ENCODE results near the gene ANKRD61.

The ANKRD61 gene

DNA sequence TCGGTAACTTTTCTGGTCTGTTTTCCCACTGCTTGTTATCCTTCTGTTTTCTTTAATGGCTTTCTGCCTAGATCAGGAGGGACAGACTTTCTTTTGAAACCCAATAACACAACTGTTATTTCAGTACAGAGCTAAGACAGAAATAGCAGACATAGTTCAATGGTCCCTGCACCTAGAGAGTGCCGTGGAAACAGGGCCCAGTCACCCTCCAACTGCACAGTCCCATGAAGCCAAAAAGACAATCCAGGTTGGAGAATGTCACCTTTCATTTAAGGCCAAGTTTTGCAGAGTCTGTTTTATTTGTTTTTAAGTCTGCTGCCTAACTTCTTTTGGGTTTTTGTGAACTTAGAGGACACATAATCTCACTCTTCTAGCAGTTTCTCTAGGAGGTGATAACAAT, 19.6 kb upstream of the ANKRD61 start:
- Histone ChIP-seq H3K27ac (no peak overlapping the region), H3K36me3 (peaks cover 41% of the 10 kb centered on the region), H3K4me3 (ENCODE audit: low read depth, low read length) (no peak overlapping the region), H3K27me3 (ENCODE audit: insufficient read depth, low read depth, severe bottlenecking) (no peaks in the 10 kb centered on the region), H3K9me3 (ENCODE audit: severe bottlenecking) (no peaks in the 10 kb centered on the region)
- DNase-seq: no peak
- TF ChIP-seq, protein P1, sequence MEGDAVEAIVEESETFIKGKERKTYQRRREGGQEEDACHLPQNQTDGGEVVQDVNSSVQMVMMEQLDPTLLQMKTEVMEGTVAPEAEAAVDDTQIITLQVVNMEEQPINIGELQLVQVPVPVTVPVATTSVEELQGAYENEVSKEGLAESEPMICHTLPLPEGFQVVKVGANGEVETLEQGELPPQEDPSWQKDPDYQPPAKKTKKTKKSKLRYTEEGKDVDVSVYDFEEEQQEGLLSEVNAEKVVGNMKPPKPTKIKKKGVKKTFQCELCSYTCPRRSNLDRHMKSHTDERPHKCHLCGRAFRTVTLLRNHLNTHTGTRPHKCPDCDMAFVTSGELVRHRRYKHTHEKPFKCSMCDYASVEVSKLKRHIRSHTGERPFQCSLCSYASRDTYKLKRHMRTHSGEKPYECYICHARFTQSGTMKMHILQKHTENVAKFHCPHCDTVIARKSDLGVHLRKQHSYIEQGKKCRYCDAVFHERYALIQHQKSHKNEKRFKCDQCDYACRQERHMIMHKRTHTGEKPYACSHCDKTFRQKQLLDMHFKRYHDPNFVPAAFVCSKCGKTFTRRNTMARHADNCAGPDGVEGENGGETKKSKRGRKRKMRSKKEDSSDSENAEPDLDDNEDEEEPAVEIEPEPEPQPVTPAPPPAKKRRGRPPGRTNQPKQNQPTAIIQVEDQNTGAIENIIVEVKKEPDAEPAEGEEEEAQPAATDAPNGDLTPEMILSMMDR (IDR thresholded peaks at IDR 0.05; ENCODE audit: low read depth, low read length): no peak

DNA sequence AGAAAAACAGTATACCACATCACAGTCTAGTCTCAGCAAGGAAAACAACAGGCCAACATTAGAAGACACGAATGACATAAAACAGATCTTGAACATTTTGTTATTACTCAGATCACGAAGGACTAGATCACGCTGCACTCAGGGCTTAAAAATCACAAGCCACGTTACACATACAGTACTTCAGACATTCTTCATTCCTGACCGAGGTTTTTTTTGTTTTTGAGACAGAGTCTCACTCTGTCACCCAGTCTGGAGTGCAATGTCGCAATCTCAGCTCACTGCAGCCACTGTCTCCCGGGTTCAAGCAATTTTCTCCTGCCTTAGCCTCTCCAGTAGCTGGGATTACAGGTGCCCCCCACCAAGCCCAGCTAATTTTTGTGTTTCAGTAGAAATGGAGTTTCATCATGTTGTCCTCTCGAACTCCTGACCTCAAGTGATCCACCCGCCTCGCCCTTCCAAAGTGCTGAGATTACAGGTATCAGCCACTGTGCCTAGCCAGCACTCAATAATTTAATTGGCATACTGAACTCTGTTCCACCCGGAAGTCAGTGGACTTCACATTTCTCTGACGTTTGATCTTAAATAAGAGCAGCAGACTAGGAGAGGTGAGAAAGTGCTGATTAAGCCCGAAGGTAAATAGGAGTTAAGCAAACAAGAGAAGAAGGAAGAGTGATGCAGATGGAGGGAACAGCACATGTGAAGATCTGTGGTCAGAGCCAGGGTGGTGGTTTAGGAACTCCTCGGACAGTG, 18.6 kb upstream of the ANKRD61 start:
- Histone ChIP-seq H3K27ac (no peak overlapping the region), H3K36me3 (peaks cover 51% of the 10 kb centered on the region), H3K9me3 (ENCODE audit: severe bottlenecking) (no peaks in the 10 kb centered on the region), H3K4me3 (ENCODE audit: low read depth, low read length) (no peak overlapping the region), H3K27me3 (ENCODE audit: insufficient read depth, low read depth, severe bottlenecking) (no peaks in the 10 kb centered on the region)
- TF ChIP-seq, protein P1 (IDR thresholded peaks at IDR 0.05; ENCODE audit: low read depth, low read length): no peak
- DNase-seq: no peak

DNA sequence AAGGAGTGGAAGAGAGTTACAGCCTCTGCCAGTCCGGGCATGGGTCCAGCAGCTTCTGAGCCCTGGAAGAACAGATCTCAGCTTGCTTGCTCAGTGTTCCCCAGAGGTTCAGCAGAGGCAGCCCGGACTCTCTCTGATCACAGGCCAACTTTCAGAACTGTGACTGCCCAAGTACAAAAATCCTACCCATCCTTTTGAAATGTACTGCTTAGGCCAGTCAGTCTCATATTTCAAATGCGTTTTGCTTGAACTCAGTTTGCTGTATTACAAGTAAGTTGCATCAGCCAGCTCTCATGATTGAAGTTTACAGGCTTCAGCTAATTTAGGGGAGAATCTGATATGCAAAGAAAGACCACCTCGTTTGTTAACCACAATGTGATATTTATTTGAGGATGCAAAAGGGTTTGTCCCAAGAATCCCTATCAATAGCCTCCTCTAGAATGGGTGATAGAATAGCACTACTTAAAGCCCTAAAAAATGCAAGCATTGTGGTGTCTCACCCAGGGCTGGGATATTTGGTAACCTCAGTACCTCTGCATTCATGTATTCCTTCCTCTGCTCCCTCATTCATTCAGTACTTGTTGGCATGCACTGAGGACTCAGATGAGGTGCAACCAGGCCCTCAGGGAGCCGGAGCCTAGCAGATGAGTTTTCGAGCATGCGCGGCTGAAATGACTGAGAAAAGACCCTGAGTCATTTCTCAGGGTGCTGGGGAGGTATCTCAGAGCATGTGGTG, 15.1 kb upstream of the ANKRD61 start:
- Histone ChIP-seq H3K36me3 (peaks cover 79% of the 10 kb centered on the region), H3K9me3 (ENCODE audit: severe bottlenecking) (no peaks in the 10 kb centered on the region), H3K27ac (no peak overlapping the region; the same call in 1 of the 2 replicates), H3K27me3 (ENCODE audit: insufficient read depth, low read depth, severe bottlenecking) (no peaks in the 10 kb centered on the region), H3K4me3 (ENCODE audit: low read depth, low read length) (no peak overlapping the region)
- TF ChIP-seq, protein P1 (IDR thresholded peaks at IDR 0.05; ENCODE audit: low read depth, low read length): no peak
- DNase-seq: no peak

DNA sequence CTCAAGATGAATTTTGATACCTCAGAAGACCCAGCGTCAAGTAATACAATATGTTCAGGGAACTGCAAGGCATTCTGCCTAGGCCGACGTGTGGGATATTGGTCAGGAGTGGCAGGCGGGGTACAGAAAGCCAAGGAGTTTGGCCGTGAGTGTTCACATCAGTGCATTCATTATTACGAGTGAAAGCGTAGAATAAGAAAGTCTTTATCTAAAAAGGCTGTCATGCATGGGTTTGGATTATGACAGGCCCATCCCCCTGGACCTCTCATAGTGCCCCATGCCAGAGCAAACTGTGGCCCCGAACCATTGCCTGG, 14.6 kb upstream of the ANKRD61 start:
- no peak for DNase-seq
- Histone ChIP-seq H3K36me3 (peaks cover 78% of the 10 kb centered on the region), H3K27me3 (ENCODE audit: insufficient read depth, low read depth, severe bottlenecking) (no peaks in the 10 kb centered on the region), H3K4me3 (ENCODE audit: low read depth, low read length) (no peak overlapping the region), H3K9me3 (ENCODE audit: severe bottlenecking) (no peaks in the 10 kb centered on the region), H3K27ac (no peak overlapping the region)
- TF ChIP-seq, protein P1 (IDR thresholded peaks at IDR 0.05; ENCODE audit: low read depth, low read length): no peak

DNA sequence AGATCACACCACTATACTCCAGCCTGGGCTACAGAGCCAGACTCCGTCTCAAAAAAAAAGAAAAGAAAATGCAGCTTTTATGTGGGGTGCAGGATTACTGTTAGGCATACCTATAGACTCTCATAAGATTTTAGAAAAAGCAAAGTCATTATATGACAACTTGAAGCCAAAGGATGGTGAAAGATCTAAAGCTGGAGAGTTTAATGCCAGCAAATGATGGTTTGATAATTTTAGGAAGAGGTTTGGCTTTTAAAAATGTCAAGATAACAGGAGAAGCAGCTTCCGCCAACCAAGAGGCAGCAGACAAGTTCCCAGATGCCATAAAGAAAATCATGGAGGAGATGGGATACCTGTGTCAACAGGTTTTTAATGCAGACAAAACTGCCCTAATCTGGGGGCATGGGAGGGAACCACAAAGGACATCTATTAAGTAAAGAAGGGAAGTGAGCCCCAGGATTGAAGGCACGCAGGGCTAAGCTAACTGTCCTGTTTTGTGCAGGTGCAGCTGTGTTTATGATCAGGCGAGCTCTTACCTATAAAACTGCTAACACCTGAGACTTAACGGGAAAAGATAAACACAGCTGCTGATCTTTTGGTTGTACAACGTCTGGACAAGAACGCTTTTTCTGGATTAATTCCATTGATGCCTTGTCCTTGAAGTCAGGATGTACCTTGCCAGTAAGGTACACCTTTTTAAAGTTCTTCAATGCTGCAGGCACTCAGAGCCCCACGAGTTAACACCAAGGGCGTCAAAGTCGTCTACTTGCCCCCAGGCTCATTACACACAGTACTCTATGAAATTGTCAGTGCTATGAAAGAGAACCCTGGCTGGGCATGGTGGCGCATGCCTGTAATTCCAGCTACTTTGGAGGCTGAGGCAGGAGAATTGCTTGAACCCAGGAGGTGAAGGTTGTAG, 10.5 kb upstream of the ANKRD61 start:
- Histone ChIP-seq H3K36me3 (peaks cover 94% of the 10 kb centered on the region), H3K4me3 (ENCODE audit: low read depth, low read length) (no peak overlapping the region), H3K9me3 (ENCODE audit: severe bottlenecking) (no peaks in the 10 kb centered on the region), H3K27ac (no peak overlapping the region), H3K27me3 (ENCODE audit: insufficient read depth, low read depth, severe bottlenecking) (no peaks in the 10 kb centered on the region)
- TF ChIP-seq, protein P1 (IDR thresholded peaks at IDR 0.05; ENCODE audit: low read depth, low read length): no peak
- DNase-seq: no peak

Measured in WERI-Rb-1 (cell line).